Naive thymus-derived CD4-positive, alpha-beta T cell (primary cell): ENCODE measurements around the gene CHN2. TPM values are rescaled to one million over a fixed set of nuclear protein-coding genes. Genes with fewer than 3 reads are reported as not detected.

Experiments
- polyA plus RNA-seq, 2 donors: library from polyadenylated mRNA; unstranded; fragments of 300-500 nt; fragmentation: Illumina TruSeq; gene quantifications; one replicate each; pipeline ENCODE4 v1.2.3, GENCODE V29; 2021
- total RNA-seq, 6 experiments: library from RNA in 5 of 6; stranded (reverse) in 5 of 6; gene quantifications; 1 replicate in 5 of 6; 2 replicates in 1 of 6; pipeline ENCODE4 v1.2.3 and lab custom pipeline; 2021 to 2026

CHN2 gene
- total and polyA plus RNA-seq, 7 experiments from 2014 or later = 0.34 to 28.1 (median 0.98) TPM

Other genes with a start within 250 kb of the CHN2 start
- under 1 TPM in 1 of 5 experiments, not detected in 4; 0.07 TPM for gene TRIL, start 236.4 kb upstream of the CHN2 start, total RNA-seq
- not detected for gene TRIL, start 236.4 kb upstream of the CHN2 start, polyA plus RNA-seq
- gene CPVL, start 48.2 kb upstream of the CHN2 start, total RNA-seq = 10 to 100 TPM in 2 of 5 experiments, 1 to 10 TPM in 2, under 1 TPM in 1; 0.48 to 88.3 (median 3.2) TPM
- gene CPVL, start 48.2 kb upstream of the CHN2 start, polyA plus RNA-seq = under 1 TPM; 0.32 to 0.78 TPM